BE2C (cell line): ENCODE data around the gene EBF4.

Source experiments
- DNase-seq: peaks from one replicate; pipeline ENCODE4 v3.0.0-alpha.2; 2020
- H3K27me3 ChIP-seq: fragments of 250-450 bp; sonication (Bioruptor Pico); 2 replicates; pipeline ENCODE4 v1.5.1; 2020; ENCODE audit warnings: mild to moderate bottlenecking
- H3K36me3 ChIP-seq: fragments of 250-450 bp; sonication (Bioruptor Pico); 2 replicates; pipeline ENCODE4 v1.5.1; 2020; ENCODE audit warnings: mild to moderate bottlenecking
- H3K4me1 ChIP-seq: fragments of 250-450 bp; sonication (Bioruptor Pico); 2 replicates; pipeline ENCODE4 v1.5.1; 2020
- H3K4me3 ChIP-seq: 2 replicates; pipeline ENCODE4 v1.5.1; 2011; ENCODE audit warnings: low read depth, low read length
- H3K9me3 ChIP-seq: fragments of 250-450 bp; sonication (Bioruptor Pico); 2 replicates; pipeline ENCODE4 v1.5.1; 2020
- CTCF ChIP-seq: IDR thresholded peaks from 2 replicates; pipeline ENCODE4 v1.5.1; 2012; ENCODE audit warnings: mild to moderate bottlenecking, low read depth, low read length

Gene EBF4

GRCh38 chr20:2746636-2747265, 54.2 kb downstream of the EBF4 start:
- DNase-seq, result no peak
- Histone ChIP-seq H3K4me3 (no peak overlapping the region), H3K9me3 (no peaks in the 10 kb centered on the region), H3K4me1 (no peaks in the 10 kb centered on the region), H3K36me3 (no peaks in the 10 kb centered on the region), H3K27me3 (no peaks in the 10 kb centered on the region; the same call in 1 of the 2 replicates)
- no peak for TF ChIP-seq CTCF

GRCh38 chr20:2747676-2748235, 55.2 kb downstream of the EBF4 start:
- no peaks in the 10 kb centered on the region; the same call in 1 of the 2 replicates for H3K27me3 ChIP-seq
- H3K9me3 ChIP-seq, result no peaks in the 10 kb centered on the region
- no peak for DNase-seq
- no peak overlapping the region for H3K4me3 ChIP-seq
- no peaks in the 10 kb centered on the region for H3K36me3 ChIP-seq
- TF ChIP-seq CTCF, result no peak
- no peaks in the 10 kb centered on the region for H3K4me1 ChIP-seq

- H3K4me3 ChIP-seq, result no peak overlapping the region
- no peaks in the 10 kb centered on the region for H3K4me1 ChIP-seq
- H3K36me3 ChIP-seq, result no peaks in the 10 kb centered on the region
- H3K9me3 ChIP-seq, result no peaks in the 10 kb centered on the region
- no peak for TF ChIP-seq CTCF
- no peak for DNase-seq
- H3K27me3 ChIP-seq, result no peaks in the 10 kb centered on the region
These were observed 56.2 kb downstream of the EBF4 start for GRCh38 chr20:2748551-2749342.

- H3K27me3 ChIP-seq, result no peaks in the 10 kb centered on the region
- H3K4me3 ChIP-seq, result no peak overlapping the region
- no peaks in the 10 kb centered on the region for H3K4me1 ChIP-seq
- no peak for DNase-seq
- no peaks in the 10 kb centered on the region for H3K9me3 ChIP-seq
- TF ChIP-seq CTCF, result no peak
- H3K36me3 ChIP-seq, result no peaks in the 10 kb centered on the region
These were observed 56.9 kb downstream of the EBF4 start for GRCh38 chr20:2749343-2749950.

GRCh38 chr20:2749951-2750490, 57.4 kb downstream of the EBF4 start:
- TF ChIP-seq CTCF, result no peak
- Histone ChIP-seq H3K4me3 (no peak overlapping the region), H3K9me3 (no peaks in the 10 kb centered on the region), H3K27me3 (no peaks in the 10 kb centered on the region), H3K36me3 (no peaks in the 10 kb centered on the region), H3K4me1 (no peaks in the 10 kb centered on the region)
- no peak for DNase-seq
